GM12878 (cell line): ENCODE measurements around the gene LPAR3.

ENCODE experiments used
- CBX3 ChIP-seq: fragments of 200-600 bp; sonication (generic); IDR thresholded peaks from 2 replicates; pipeline ENCODE4 v1.6.1; 2016; ENCODE audit warnings: low read depth, borderline replicate concordance
- CUX1 ChIP-seq: IDR thresholded peaks from 2 replicates; pipeline ENCODE4 v1.6.1; 2012; ENCODE audit warnings: improper control_type of control experiment, low read depth, low read length; ENCODE audit not compliant: insufficient replicate concordance
- NFIC ChIP-seq: IDR thresholded peaks from 2 replicates; pipeline ENCODE4 v1.6.1; 2012; ENCODE audit warnings: low read depth, mild to moderate bottlenecking, inconsistent platforms, low read length, moderate library complexity
- NR2C2 ChIP-seq: IDR thresholded peaks from 2 replicates; pipeline ENCODE4 v1.6.1; 2011; ENCODE audit warnings: borderline replicate concordance, low read depth; ENCODE audit not compliant: control insufficient read depth, insufficient read length
- SRF ChIP-seq, 2 experiments: IDR thresholded peaks; 2 replicates each; pipeline ENCODE4 v1.6.1; 2011; ENCODE audit warnings: low read depth in 2 of 2, low read length in 2 of 2, mild to moderate bottlenecking in 1 of 2, moderate library complexity in 1 of 2

- TF ChIP-seq CBX3 (no peak), NFIC (no peak), NR2C2 (no peak), CUX1 (no peak), SRF (IDR thresholded peaks at IDR 0.05; ENCODE audit: low read depth in 2 of 2, low read length in 2 of 2) (no peak)
Measured at GRCh38 chr1:84887261-84887934, 5.6 kb downstream of the LPAR3 start.
